Measurements from ENCODE around the gene ADGRV1.

ADGRV1 gene

GRCh38 chr5:91182763-91183162, 624.2 kb downstream of the ADGRV1 start:
- Histone ChIP-seq H3K27ac (ENCODE audit: low read length) (no peak overlapping the region), H3K79me2 (ENCODE audit: insufficient read depth, low read length) (no peaks in the 10 kb centered on the region), H3K4me2 (ENCODE audit: insufficient read depth, low read length) (no peak overlapping the region), H3K4me3 (ENCODE audit: low read depth in 1 of 2, low read length in 2 of 2) (no peak overlapping the region), H3K4me1 (ENCODE audit: insufficient read depth, low read length) (no peaks in the 10 kb centered on the region), H3K36me3 (ENCODE audit: insufficient read depth, low read length) (no peaks in the 10 kb centered on the region), H3K27me3 (ENCODE audit: insufficient read depth, low read length, poor library complexity) (no peaks in the 10 kb centered on the region), H2AFZ (ENCODE audit: low read depth, low read length) (no peak overlapping the region), H4K20me1 (ENCODE audit: insufficient read depth, low read length) (no peaks in the 10 kb centered on the region), H3K9ac (ENCODE audit: low read depth, low read length) (no peak overlapping the region), H3K9me3 (ENCODE audit: insufficient read depth, low read length, severe bottlenecking) (no peaks in the 10 kb centered on the region)
- DNase-seq (no peak), ATAC-seq (ENCODE audit: insufficient read depth, low read depth) (no peak)
- TF ChIP-seq EZH2 (IDR thresholded peaks at IDR 0.05; ENCODE audit: borderline replicate concordance, low read depth, low read length, severe bottlenecking): no peak
- TF ChIP-seq CTCF (IDR thresholded peaks at IDR 0.05; ENCODE audit: borderline replicate concordance, extremely low read depth, low read length, poor library complexity, severe bottlenecking): no peak

- DNase-seq (no peak), ATAC-seq (ENCODE audit: insufficient read depth, low read depth) (no peak)
- Histone ChIP-seq H3K79me2 (ENCODE audit: insufficient read depth, low read length) (no peaks in the 10 kb centered on the region), H3K4me2 (ENCODE audit: insufficient read depth, low read length) (no peak overlapping the region), H3K4me1 (ENCODE audit: insufficient read depth, low read length) (no peaks in the 10 kb centered on the region), H2AFZ (ENCODE audit: low read depth, low read length) (no peak overlapping the region), H3K27ac (ENCODE audit: low read length) (no peak overlapping the region), H3K9me3 (ENCODE audit: insufficient read depth, low read length, severe bottlenecking) (no peaks in the 10 kb centered on the region), H3K36me3 (ENCODE audit: insufficient read depth, low read length) (no peaks in the 10 kb centered on the region), H3K9ac (ENCODE audit: low read depth, low read length) (no peak overlapping the region), H3K27me3 (ENCODE audit: insufficient read depth, low read length, poor library complexity) (no peaks in the 10 kb centered on the region), H4K20me1 (ENCODE audit: insufficient read depth, low read length) (no peaks in the 10 kb centered on the region), H3K4me3 (ENCODE audit: low read depth in 1 of 2, low read length in 2 of 2) (no peak overlapping the region)
- TF ChIP-seq EZH2 (IDR thresholded peaks at IDR 0.05; ENCODE audit: borderline replicate concordance, low read depth, low read length, severe bottlenecking): no peak
- no peak for TF ChIP-seq CTCF (IDR thresholded peaks at IDR 0.05; ENCODE audit: borderline replicate concordance, extremely low read depth, low read length, poor library complexity, severe bottlenecking)
These were observed 625.1 kb downstream of the ADGRV1 start for GRCh38 chr5:91183743-91184142.

GRCh38 chr5:91186101-91186500, 627.5 kb downstream of the ADGRV1 start:
- Histone ChIP-seq H4K20me1 (ENCODE audit: insufficient read depth, low read length) (no peaks in the 10 kb centered on the region), H3K9me3 (ENCODE audit: insufficient read depth, low read length, severe bottlenecking) (no peaks in the 10 kb centered on the region), H3K27me3 (ENCODE audit: insufficient read depth, low read length, poor library complexity) (peaks cover 12% of the 10 kb centered on the region), H3K4me1 (ENCODE audit: insufficient read depth, low read length) (no peaks in the 10 kb centered on the region), H3K27ac (ENCODE audit: low read length) (no peak overlapping the region), H3K79me2 (ENCODE audit: insufficient read depth, low read length) (no peaks in the 10 kb centered on the region), H2AFZ (ENCODE audit: low read depth, low read length) (no peak overlapping the region), H3K4me3 (ENCODE audit: low read depth in 1 of 2, low read length in 2 of 2) (no peak overlapping the region), H3K4me2 (ENCODE audit: insufficient read depth, low read length) (no peak overlapping the region), H3K36me3 (ENCODE audit: insufficient read depth, low read length) (no peaks in the 10 kb centered on the region), H3K9ac (ENCODE audit: low read depth, low read length) (no peak overlapping the region)
- TF ChIP-seq EZH2 (IDR thresholded peaks at IDR 0.05; ENCODE audit: borderline replicate concordance, low read depth, low read length, severe bottlenecking) (no peak), CTCF (IDR thresholded peaks at IDR 0.05; ENCODE audit: borderline replicate concordance, extremely low read depth, low read length, poor library complexity, severe bottlenecking) (no peak)
- no peak for ATAC-seq (ENCODE audit: insufficient read depth, low read depth)
- no peak for DNase-seq

GRCh38 chr5:91187032-91187431, 628.4 kb downstream of the ADGRV1 start:
- ATAC-seq (ENCODE audit: insufficient read depth, low read depth) (no peak), DNase-seq (no peak)
- H3K4me3 ChIP-seq (ENCODE audit: low read depth in 1 of 2, low read length in 2 of 2): no peak overlapping the region
- no peak overlapping the region for H2AFZ ChIP-seq (ENCODE audit: low read depth, low read length)
- H3K4me1 ChIP-seq (ENCODE audit: insufficient read depth, low read length): no peaks in the 10 kb centered on the region
- H3K27ac ChIP-seq (ENCODE audit: low read length): no peak overlapping the region
- no peak overlapping the region for H3K4me2 ChIP-seq (ENCODE audit: insufficient read depth, low read length)
- H4K20me1 ChIP-seq (ENCODE audit: insufficient read depth, low read length): no peaks in the 10 kb centered on the region
- TF ChIP-seq EZH2 (IDR thresholded peaks at IDR 0.05; ENCODE audit: borderline replicate concordance, low read depth, low read length, severe bottlenecking) (no peak), CTCF (IDR thresholded peaks at IDR 0.05; ENCODE audit: borderline replicate concordance, extremely low read depth, low read length, poor library complexity, severe bottlenecking) (no peak)
- no peaks in the 10 kb centered on the region for H3K79me2 ChIP-seq (ENCODE audit: insufficient read depth, low read length)
- H3K36me3 ChIP-seq (ENCODE audit: insufficient read depth, low read length): no peaks in the 10 kb centered on the region
- no peak overlapping the region for H3K9ac ChIP-seq (ENCODE audit: low read depth, low read length)
- H3K9me3 ChIP-seq (ENCODE audit: insufficient read depth, low read length, severe bottlenecking): no peaks in the 10 kb centered on the region
- H3K27me3 ChIP-seq (ENCODE audit: insufficient read depth, low read length, poor library complexity): peaks cover 12% of the 10 kb centered on the region

Data from DND-41 (cell line).